OCI-LY3 (cell line): ENCODE results near the gene ZNF41.

ENCODE experiments used
- H2AFZ ChIP-seq: fragments of 200-600, 300-600 bp; shearing (Covaris generic); 2 replicates; pipeline ENCODE4 v1.6.0; 2014; ENCODE audit warnings: antibody characterized with exemption, low read depth, low read length
- H3K27ac ChIP-seq: fragments of 200-600, 300-600 bp; sonication (generic); 2 replicates; pipeline ENCODE4 v1.5.1; 2014; ENCODE audit warnings: mild to moderate bottlenecking, low read length, moderate library complexity, mixed read lengths
- H3K27me3 ChIP-seq: fragments of 200-600, 300-600 bp; sonication (generic); 2 replicates; pipeline ENCODE4 v1.6.1; 2014; ENCODE audit warnings: low read depth, low read length, mixed read lengths
- H3K36me3 ChIP-seq: fragments of 200-600, 300-600 bp; sonication (generic); replicated peaks from 2 replicates; pipeline ENCODE3; 2014; ENCODE audit warnings: low read depth, low read length, mixed read lengths
- H3K4me1 ChIP-seq: fragments of 300-600, 200-600 bp; sonication (generic); 2 replicates; pipeline ENCODE4 v1.6.1; 2014; ENCODE audit warnings: low read length, mixed read lengths
- H3K4me2 ChIP-seq: fragments of 200-600, 300-600 bp; sonication (generic); 2 replicates; pipeline ENCODE4 v1.6.1; 2014; ENCODE audit warnings: low read length, mixed read lengths
- H3K4me3 ChIP-seq: fragments of 300-600, 200-600 bp; sonication (generic); 2 replicates; pipeline ENCODE4 v1.5.1; 2014; ENCODE audit warnings: antibody characterized with exemption, mild to moderate bottlenecking, low read length, moderate library complexity
- H3K79me2 ChIP-seq: fragments of 300-600, 200-600 bp; shearing (Covaris generic); 2 replicates; pipeline ENCODE4 v1.6.1; 2014; ENCODE audit warnings: mild to moderate bottlenecking, low read length, mixed read lengths
- H3K9ac ChIP-seq: fragments of 300-600, 200-600 bp; shearing (Covaris generic); 2 replicates; pipeline ENCODE4 v1.6.0; 2014; ENCODE audit warnings: mild to moderate bottlenecking, low read length, moderate library complexity
- H3K9me3 ChIP-seq: fragments of 200-600, 300-600 bp; shearing (Covaris generic); 2 replicates; pipeline ENCODE4 v1.6.1; 2014; ENCODE audit warnings: low read length, mixed read lengths; ENCODE audit not compliant: insufficient read depth
- H4K20me1 ChIP-seq: fragments of 200-600, 300-600 bp; sonication (generic); 2 replicates; pipeline ENCODE4 v1.6.1; 2016; ENCODE audit warnings: low read length, mixed read lengths; ENCODE audit not compliant: insufficient read depth
- CTCF ChIP-seq: fragments of 200-600, 300-600 bp; sonication (generic); IDR thresholded peaks from 2 replicates; pipeline ENCODE4 v1.5.1; 2014; ENCODE audit warnings: antibody characterized with exemption, low read length, low read depth
- EZH2phosphoT487 ChIP-seq: fragments of 200-600 bp; shearing (Covaris generic); IDR thresholded peaks from 2 replicates; pipeline ENCODE4 v1.6.1; 2018; ENCODE audit warnings: antibody characterized with exemption, mixed run types, low read depth

The ZNF41 gene

DNA sequence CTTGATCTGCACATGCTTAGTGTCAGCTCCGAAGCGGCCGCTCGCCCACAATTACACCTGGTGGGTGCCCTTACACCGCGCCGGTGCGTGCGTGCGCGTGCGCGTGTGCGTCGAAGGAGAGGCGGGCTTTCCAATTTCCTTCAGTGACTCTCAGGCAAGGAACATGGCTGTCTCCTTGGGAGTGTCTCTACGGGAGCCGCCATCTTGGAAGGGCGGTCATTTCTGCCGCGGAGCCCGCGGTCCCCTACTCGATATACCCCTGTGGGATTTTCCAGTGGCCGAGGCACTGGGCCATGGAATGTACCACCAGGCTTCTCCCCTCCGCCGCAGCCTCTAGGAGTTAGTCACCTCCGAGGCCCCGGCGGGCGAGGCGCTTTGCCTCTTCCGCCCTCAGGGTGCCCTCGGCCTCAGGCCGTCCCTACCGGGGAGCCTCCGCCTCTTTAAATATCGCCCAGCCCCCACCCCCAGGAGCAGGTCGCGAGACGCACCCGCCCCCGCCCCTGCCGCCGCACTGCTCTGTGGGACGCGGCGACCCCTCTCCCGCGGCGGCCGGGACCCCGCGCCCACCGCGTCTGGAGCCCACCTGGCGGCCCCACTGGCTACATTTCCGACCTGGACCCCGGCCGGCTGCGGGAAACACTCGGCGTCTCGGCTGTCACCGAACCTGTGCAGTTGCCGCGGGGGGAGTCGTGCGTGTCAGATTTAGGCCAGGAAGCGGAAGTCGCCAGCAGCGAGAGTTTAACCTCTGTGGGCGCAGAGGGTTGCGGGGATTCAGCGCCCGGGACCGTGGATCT lies at the start of gene ZNF41:
ZNF41 (minus strand) TSS at position 711 of the 794 bp plus-strand sequence. CDS start 15,741 bp downstream, outside the sequence.
- peaks cover 20% of the 10 kb centered on the region for H3K4me1 ChIP-seq
- H3K27me3 ChIP-seq: no peaks in the 10 kb centered on the region
- peak within 1 kb of the TSS; percentile 99 for H3K4me3 ChIP-seq
- peaks cover 62% of the 10 kb centered on the region for H3K79me2 ChIP-seq
- no peaks in the 10 kb centered on the region for H4K20me1 ChIP-seq
- H3K9ac ChIP-seq: peak within 1 kb of the TSS; percentile 93
- H2AFZ ChIP-seq: peak within 1 kb of the TSS; percentile 91
- H3K9me3 ChIP-seq: no peaks in the 10 kb centered on the region
- H3K27ac ChIP-seq: peak within 1 kb of the TSS; percentile 85
- H3K4me2 ChIP-seq: peak within 1 kb of the TSS; percentile 97
- H3K36me3 ChIP-seq: peaks cover 3% of the 10 kb centered on the region
- TF ChIP-seq EZH2phosphoT487: no peak
- TF ChIP-seq CTCF: no peak

DNA sequence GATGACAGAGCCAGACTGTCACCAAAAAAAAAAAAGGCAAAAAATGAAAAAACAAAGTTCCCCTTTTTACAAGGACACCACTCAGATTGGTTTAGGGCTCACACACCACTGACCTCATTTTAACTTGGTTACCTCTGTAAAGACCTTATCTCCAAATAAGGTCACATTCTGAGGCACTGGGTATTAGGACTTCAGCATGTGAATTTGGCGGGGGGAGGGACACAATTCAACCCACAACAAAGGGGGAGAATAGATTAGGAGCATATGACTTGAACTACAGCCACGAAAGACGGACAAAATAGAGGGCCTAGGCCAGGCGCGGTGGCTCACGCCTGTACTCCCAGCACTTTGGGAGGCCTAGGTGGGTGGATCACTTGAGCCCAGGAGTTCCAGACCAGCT lies 47.0 kb upstream of the ZNF41 start:
- H3K79me2 ChIP-seq: no peaks in the 10 kb centered on the region
- no peak overlapping the region for H3K27ac ChIP-seq
- TF ChIP-seq EZH2phosphoT487 (no peak), CTCF (no peak)

DNA sequence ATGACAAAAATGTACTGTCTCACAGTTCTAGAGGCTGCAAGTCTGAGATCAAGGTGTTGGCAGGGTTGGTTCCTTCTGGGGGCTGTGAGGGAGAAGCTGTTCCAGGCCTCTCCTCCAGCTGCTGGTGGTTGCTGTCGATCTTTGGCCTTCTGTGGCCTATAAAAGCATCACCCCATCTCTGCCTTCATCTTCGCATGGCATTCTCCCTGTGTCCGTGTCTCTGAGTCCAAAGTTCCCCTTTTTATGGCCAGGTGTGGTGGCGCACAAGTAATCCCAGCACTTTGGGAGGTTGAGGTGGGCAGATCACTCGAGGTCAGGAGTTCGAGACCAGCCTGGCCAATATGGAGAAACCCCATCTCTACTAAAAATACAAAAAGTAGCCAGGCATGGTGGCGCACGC lies 46.5 kb upstream of the ZNF41 start:
- no peaks in the 10 kb centered on the region for H3K36me3 ChIP-seq
- no peaks in the 10 kb centered on the region for H4K20me1 ChIP-seq
- H3K79me2 ChIP-seq: no peaks in the 10 kb centered on the region
- no peak overlapping the region for H3K9ac ChIP-seq
- H3K27me3 ChIP-seq: no peaks in the 10 kb centered on the region
- H3K27ac ChIP-seq: no peak overlapping the region
- TF ChIP-seq CTCF (no peak), EZH2phosphoT487 (no peak)
- no peaks in the 10 kb centered on the region for H3K9me3 ChIP-seq
- H3K4me2 ChIP-seq: no peak overlapping the region
- no peak overlapping the region for H2AFZ ChIP-seq
- H3K4me1 ChIP-seq: peaks cover 11% of the 10 kb centered on the region
- no peak overlapping the region for H3K4me3 ChIP-seq

More for the DNA sequence above, 47.0 kb upstream of the ZNF41 start:
- H3K27me3 ChIP-seq: no peaks in the 10 kb centered on the region
- no peak overlapping the region; the same call in 1 of the 2 replicates for H3K4me2 ChIP-seq
- H3K4me1 ChIP-seq: peaks cover 11% of the 10 kb centered on the region
- H3K9me3 ChIP-seq: no peaks in the 10 kb centered on the region
- H4K20me1 ChIP-seq: no peaks in the 10 kb centered on the region
- no peak overlapping the region for H3K4me3 ChIP-seq
- 0 out of 2 replicates have a peak overlapping the region, but pooled peaks have one; percentile 12 for H2AFZ ChIP-seq
- H3K9ac ChIP-seq: no peak overlapping the region
- no peaks in the 10 kb centered on the region for H3K36me3 ChIP-seq

DNA sequence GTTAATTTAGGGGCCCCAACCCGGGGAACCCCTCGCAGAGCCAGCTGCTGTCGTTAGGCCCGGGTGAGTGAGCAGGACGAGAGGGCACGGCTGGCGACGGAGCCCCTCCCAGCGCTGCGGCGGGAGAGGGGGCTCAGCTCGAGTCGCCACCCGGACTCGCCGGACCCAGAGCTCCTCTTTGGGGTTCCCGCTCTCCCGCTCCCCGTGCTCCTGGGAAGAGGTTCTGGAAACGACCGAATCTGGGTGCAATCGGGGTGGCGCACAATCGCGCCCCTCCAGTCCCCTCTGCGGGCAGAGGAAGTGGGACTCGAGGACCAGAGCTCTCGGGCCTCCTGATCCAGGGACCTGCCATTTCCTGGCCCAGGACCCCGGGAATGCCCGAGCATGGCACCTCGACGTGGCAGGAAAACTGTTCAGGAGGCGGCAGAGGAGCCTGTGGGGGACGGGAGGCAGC lies 40.7 kb upstream of the ZNF41 start:
- Histone ChIP-seq H3K27me3 (no peaks in the 10 kb centered on the region), H3K4me1 (peaks cover 6% of the 10 kb centered on the region; the same call in 1 of the 2 replicates), H3K27ac (no peak overlapping the region), H2AFZ (peak overlapping the region; percentile 76), H3K4me3 (peak overlapping the region; percentile 81), H3K9me3 (no peaks in the 10 kb centered on the region), H3K4me2 (peak overlapping the region; percentile 84), H3K36me3 (peaks cover 3% of the 10 kb centered on the region), H3K9ac (peak overlapping the region; percentile 67), H3K79me2 (no peaks in the 10 kb centered on the region), H4K20me1 (no peaks in the 10 kb centered on the region)
- TF ChIP-seq CTCF: no peak
- no peak for TF ChIP-seq EZH2phosphoT487
